Measurements from ENCODE around the gene PPEF1.
"Not testable (repeated sequence)": the region's sequence is repeated elsewhere in the genome, so short reads cannot be mapped to it uniquely, and the experiment has no call there.

Gene PPEF1

DNA sequence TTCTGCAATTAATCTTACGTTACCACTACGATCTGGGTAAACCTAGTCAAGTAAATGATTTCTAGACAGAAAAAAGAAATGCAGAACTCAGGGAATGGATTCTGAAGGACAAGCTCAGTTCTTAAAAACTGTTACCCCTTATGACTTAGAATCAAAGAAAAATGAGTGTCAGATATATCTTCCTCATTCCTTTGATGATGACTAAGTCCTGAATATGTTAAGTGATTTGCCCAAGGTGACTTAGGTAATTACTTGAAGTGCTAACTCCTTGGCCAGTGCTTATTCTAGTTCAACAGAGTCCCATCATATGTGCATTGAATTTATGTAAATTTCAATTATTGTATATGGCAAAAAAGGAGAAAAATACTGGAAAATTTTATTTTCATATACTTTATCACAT lies 92.5 kb downstream of the PPEF1 start:
- no peak for DNase-seq

DNA sequence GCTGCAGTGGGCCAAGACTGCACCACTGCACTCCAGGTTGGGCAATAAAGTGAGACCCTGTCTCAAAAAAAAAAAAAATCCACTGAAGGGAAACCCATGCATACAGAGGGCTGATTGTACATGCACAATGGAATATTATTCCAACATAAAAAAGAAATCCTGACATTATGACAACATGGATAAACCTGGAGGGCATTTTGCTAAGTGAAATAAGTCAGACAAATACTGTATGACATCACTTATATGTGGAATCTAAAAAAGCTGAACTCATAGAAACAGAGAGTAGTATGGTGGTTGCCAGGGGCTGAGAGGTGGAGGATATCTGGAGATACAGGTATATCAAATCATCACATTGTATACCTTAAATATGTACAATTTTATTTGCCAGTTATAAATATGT lies 102.2 kb downstream of the PPEF1 start:
- no peak for DNase-seq

DNA sequence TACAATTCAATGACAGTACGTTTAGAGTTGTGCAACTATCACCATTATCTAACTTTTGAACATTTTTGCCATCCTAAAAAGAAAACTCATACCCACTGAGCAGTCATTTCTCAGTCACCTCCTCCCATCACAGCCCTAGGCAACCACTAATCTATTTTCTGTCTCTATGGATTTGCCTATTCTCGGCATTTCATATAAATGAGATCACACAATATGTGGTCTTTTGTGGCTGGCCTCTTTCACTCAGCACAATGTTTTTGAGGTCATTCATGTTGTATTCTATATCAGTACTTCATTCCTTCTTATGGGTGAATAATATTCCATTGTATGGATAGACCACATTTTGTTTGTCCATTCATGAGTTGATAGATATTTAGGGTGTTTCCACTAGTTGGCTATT lies 103.0 kb downstream of the PPEF1 start:
- DNase-seq, result no peak

DNA sequence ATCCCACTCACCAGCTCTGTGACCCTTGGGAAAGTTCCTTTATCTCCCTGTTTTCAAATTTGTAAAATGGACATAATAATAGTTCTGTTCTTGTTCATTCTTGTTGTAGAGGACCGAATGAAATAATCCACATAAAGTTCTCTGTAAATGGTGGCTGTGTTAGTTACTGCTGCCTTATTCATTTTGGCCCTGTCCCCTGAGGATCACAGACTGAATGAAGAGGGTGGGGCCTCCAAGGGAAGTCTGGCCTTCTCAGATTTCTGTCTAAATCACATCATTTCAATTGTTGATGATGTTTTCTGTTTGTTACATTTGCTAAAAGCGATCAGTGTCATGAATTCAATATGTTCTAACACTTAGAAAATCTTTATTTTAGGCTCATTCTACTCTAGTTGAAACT lies 117.9 kb downstream of the PPEF1 start:
- no peak for DNase-seq

DNA sequence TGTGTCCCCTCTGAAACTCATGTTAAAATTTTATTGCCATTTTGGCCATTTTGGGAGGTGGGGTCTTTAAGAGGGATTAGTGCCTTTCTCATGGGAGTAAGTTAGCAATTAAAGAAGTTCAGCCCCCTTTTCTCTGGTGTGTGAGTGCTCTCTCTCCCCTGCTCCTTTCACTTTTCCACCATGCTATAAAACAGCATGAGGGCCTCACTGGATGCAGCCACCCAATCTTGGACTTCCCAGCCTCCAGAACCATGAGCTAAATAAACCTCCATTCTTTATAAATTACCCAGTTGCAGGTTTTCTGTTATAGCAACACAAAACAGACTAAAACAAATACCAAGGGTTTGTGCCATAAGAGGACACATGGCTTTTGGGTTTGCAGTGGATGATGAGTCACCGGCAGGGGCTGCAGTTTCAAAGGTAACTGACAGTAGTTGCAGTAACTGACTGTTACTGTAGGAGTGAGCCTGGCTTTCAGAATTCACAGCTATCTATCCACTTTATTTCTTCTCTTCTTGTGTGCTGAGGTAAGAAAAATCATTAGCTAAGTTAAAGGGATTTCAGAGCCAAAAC lies 121.5 kb downstream of the PPEF1 start:
- no peak for DNase-seq

DNA sequence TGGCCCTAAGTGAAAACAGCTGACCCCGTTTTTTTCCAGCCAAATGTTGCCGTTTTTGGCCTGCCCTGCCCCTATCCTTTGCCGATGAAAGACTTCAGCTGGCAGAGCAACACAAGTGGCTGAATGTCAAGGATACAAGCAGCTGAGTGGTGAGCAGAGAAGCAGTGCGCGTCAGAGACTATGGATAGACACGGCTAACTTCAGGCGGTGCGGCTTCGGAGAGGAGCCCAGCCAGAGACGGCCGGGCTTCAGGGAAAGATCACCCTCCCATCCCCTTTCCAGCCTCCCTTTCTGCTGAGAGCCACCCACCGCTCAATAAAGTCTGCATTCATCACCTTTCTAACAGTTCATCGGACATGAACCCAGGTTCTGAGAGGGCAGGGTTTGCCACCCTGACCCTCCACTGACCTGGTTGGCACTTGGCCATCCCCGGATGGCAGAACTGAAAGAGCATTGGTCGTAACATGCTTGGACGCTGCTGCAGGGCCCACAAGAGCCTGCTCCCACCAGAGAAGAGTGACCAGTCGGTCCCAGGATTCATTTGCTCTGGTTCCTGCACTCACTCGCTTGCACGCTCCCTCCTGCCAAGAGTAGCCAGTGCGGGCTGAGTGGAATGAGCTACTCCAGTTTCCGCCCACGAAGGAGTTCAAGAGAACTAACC lies 125.8 kb downstream of the PPEF1 start:
- no peak for DNase-seq

DNA sequence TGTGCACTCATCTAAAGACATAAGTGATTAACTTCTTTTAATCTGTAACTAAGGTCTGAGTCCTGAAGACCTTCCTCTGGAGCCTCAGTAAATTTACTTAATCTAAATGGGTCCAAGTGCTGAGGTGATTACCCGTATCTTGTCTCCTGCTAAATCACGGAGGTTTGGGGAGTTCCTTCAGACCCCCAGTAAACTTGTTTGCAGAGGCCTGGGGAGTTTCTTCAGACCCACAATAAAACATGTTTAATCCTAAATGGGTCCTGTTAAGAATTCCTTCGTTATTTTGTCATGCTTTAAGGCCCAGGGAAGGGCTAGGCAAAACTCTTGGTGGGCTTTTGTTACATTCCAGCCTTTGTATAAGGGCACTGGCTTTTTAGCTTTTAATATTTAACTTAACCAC lies 140.5 kb downstream of the PPEF1 start:
- DNase-seq, result not testable (repeated sequence)

DNA sequence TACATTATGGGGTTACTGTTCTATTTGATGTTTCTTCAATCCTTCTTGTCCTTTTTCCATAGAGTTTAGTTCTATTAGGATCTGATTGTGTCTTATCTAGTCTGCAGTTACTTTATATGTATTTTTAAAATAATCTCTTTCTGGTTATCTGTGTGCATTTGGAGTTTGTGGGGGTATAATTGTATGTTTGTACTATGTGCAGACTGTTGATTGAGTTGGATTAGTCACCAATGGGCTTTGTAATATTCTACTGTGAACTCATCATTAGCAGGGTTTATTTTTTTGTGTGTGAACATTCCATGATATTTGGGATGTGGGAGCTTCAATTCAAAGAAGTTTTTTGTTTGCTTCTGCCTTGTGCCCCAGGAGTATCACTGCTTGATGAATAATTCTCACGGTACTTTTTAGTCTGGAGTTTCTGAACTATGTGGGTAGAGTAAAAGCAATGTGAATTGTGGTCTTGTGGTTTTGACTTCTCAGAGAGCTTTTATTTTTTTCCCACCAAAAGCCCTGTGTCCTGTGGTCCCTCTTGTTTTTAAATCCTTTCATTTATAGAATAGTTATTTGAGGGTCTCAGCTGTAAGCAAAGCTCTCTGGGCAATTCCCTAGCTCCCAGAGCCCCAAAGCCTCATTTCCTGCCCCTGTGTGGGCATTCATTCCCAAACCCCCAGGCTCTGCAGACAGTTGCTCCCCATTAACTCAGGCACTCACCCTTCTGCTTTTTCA lies 148.6 kb downstream of the PPEF1 start:
- DNase-seq, result no peak

DNA sequence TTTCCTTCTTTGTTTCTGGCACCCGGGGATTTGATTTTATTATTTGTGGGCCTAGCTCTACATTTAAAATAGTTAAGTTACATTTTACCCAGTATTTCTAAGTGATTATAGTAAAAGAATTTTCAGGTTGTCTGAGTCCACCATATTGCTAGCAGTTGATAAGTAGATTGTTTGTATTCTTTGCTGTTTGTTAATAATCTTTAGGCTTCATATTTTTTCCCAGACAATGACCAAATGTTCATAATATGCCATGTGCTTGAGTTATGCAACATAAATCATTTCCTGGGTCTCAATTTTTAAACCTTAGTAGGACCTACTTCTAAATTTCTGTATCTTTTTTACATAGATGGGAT lies 149.2 kb downstream of the PPEF1 start:
- DNase-seq, result no peak

DNA sequence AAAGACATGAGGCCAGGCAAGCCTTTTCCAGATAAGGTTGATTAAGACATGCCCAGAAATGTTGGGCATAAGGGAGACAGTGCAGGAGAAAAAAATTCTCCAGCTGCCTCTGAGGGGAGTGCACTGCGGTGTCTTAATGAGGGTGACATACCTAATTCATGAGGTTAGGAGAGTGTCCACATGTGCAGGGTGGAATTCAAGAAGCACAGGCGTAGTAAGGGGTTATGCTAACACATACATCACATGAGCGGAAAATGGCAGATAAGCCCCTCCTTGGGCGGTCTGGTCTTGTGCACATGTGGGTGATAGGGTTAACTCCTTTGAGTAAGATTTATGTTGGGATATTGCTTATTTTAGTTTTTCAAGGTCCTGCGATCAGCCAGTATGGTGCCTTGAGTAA lies 154.1 kb downstream of the PPEF1 start:
- no peak for DNase-seq

DNA sequence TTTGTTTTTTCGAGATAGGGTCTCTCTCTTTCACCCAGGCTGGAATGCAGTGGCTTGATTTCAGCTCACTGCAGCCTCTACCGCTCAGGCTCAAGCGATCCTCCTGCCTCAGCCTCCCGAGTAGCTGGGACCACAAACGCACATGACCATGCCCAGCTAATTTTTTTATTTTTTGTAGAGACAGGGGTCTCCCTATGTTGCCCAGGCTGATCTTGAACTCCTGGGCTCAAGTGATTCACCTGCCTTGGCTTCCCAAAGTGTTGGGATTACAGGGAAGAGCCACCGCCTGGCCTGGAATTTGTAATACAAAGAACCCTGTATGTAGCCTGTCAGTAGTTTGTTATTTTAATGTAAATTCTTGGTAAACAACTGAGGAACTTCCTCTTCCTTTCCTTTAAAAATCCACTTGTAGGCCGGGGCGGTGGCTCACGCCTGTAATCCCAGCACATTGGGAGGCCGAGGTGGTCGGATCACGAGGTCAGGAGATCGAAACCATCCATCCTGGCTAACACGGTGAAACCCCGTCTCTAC lies 157.0 kb downstream of the PPEF1 start:
- no peak for DNase-seq

DNA sequence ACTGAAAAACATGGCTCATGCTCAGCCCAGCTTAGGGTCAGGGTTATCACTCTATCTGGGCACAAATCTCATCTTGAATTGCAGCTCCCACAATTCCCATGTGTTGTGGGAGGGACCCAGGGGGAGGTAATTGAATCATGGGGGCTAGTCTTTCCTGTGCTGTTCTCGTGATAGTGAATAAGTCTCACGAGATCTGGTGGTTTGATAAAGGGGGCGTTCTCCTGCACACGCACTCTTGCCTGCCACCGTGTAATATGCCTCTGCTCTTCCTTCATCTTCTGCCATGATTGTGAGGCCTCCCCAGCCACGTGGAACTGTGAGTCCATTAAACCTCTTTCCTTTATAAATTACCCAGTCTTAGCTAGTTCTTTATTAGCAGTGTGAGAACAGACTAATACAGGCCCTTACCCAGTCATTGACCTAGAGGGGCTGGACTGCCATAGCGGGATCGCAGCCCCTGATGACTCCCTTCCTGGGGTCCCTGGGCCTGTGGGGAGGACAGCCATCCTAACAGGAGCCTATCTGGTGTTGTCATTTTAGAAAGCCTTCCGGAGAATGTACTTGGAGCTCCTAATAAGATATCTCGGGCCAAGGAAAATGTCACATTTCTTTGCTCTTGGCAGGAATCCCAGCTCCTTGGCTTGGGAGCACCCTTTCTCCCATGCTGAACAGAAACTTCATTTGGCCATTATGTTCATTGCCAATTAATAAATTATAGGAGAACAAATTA lies 163.9 kb downstream of the PPEF1 start:
- no peak for DNase-seq

DNA sequence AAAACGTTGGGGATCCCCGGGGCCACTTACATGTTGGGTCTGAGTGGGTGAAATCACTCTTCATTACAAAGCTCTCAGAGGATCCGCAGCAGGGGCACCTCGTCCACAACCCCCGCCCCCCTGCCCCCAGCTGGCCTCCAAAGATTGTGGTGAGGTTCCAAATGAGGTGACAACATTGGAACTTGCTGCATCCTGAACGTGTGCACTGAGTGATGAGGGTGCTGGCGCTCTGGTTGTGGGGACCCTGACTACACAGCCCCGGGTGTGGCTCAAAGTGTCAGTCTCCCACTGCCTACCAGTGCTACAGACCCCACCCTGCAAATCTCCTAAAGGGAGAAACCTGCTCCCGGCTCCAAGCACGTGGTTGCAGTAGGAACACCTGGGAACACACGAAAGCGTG lies 164.5 kb downstream of the PPEF1 start:
- no peak for DNase-seq

DNA sequence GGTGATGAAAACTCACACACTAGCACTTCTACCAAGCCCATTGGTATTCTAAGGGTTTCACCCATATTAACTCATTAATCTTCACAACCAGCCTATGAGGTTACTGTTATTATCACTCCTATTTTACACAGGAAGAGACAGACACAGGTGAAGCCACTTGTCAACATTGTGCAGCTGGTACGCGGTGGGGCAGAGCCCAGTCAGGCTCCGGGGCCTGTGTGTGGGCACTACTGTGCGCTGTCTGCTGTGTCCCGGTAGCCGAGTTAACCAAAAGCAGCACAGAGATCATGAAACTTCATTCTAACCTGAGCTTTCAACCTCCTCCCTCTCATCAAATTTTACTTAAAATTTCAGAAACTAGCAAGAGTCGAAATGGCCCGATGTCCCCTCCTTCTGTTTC lies 165.2 kb downstream of the PPEF1 start:
- DNase-seq, result no peak

DNA sequence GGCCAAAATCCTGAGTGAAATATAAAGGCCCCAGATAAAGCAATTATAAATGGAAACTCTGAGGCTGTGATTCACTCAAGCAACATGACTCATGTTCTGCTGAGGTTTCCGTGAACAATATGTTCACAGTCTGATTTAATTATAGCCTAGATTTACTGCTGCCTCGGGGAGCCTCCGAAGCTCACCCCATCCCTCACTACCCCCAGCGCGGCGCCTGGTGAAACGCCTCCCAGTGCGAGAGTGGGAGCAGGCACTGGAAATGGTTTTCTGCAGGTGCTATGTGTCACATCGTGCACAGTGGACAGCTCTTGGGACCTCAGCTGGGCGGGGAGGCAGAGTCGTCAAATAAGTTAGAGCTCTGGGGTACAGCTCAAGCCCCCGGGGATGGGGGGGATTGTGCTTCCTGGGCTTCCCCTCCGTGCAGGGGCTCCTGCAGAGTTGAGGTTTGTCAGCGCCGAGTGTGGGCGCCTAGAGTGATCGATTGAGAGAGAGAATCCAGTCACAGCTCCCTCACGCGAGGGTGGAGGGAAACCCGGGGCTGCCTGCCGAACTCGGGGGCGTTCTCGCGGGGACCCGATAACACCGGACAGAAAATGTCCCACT lies 165.8 kb downstream of the PPEF1 start:
- no peak for DNase-seq

DNA sequence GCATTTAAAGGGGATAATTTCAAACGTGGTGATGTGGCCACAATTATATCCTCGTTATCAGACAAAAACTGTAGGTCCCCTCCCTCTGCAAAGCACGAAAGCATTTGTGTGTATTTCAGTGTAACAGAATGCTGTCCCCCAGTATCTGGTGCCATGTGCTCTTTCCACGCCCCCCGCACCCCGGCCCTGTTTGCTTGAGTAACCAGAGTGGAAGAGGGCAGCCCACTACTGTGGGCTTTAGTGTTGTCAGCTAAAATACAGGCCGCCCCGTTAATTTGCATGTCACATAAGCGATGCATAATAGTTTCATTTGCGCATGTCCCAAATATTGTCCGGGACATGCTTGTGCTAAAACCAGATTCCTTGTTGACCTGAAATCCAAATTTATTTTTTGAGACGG lies 166.4 kb downstream of the PPEF1 start:
- DNase-seq, result no peak

DNA sequence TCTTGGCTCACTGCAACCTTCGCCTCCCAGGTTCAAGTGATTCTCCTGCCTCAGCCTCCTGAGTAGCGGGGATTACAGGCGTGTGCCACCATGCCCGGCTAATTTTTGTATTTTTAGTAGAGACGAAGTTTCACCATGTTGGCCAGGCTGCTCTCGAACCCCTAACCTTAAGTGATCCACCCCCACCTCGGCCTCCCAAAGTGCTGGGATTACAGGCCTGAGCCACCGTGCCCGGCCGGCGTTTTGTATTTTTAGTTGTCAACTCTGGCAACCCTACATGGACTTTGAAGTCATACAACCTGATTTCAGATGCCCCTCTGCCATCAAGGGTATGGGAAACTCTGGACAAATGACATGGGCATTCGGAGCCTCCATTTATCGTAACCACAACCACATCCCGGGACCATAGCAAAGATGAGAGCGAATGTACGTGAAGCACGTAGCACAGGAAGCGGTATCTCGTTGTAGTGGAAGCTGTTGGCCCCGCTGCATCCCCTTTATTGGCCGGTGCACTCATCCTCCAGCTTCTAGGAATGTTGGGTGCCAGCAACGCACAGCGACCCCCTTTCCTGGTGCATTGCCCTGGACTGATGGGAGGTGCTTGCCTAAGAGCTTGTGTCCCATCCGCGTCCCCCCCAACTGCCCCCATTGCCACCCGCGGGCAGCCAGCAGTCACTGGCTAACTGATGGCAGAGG lies 167.3 kb downstream of the PPEF1 start:
- DNase-seq, result no peak

DNA sequence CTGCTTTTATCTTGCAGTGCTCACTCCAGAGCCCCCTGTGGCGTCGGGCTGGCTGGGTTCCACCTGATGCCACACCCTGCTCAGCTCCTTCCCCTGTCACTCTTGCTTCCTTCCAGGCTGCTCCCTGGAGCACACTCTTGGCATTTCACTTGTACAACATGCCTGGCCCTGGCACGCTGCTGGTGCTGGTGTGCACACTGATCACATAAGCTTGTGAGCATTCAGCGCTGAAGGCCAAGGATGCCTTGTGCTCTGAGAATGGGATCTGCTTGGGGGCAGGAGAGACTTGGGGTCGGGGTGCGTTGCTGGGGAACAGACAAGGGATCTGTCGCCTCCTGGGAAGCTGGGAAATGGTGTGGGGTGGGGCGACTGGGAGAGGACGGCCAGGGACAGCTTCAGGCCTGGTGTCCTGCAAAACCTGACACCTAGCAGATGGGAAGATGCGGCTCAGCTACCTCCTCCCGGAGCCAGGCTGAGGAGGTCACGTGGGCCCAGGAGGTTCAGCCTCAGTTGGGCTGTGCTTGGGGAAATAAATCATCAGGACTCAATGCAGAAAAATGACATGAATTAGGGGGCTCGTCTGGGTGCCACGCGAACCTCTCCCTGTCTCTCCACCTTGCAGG lies 167.9 kb downstream of the PPEF1 start:
- DNase-seq, result no peak

DNA sequence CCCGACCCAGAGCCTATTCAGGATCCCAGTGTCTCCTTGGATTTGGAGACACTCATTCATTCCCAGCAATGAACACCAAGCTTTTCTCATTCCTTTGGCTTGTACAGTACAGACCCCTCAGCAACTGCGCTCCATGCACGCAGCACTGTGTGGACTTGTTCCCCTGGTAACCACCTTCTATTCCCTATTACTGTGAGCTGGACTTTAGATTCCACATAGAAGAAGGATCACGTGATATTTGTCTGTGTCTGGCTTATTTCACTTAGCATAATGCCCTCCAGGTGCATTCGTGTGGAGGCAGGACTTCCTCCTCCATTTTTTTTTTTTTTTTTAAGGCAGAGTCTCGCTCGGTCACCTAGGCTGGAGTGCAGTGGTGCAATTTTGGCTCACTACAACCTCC lies 170.0 kb downstream of the PPEF1 start:
- DNase-seq, result no peak

All from activated CD8-positive, alpha-beta memory T cell treated with anti-CD3 and anti-CD28 coated beads, Interleukin-2, amount 50 U/mL, for 4 hours (primary cell).